Stimulated activated CD4-positive, alpha-beta T cell treated with anti-CD3 and anti-CD28 coated beads, Interleukin-1b, Interleukin-23, amount 100 ng/mL, for 4 hours (primary cell): ENCODE results near the gene EXOC4.
A peak's percentile ranks its signal among the peaks of the same experiment; 100 is the strongest.
"Not testable (repeated sequence)": the region's sequence is repeated elsewhere in the genome, so short reads cannot be mapped to it uniquely, and the experiment has no call there.

Experiments used
- DNase-seq, 2 donors: peaks; one replicate each; pipeline ENCODE4 v3.0.0-alpha.2; 2020; ENCODE audit warnings: low read depth in 2 of 2

The EXOC4 gene

DNA sequence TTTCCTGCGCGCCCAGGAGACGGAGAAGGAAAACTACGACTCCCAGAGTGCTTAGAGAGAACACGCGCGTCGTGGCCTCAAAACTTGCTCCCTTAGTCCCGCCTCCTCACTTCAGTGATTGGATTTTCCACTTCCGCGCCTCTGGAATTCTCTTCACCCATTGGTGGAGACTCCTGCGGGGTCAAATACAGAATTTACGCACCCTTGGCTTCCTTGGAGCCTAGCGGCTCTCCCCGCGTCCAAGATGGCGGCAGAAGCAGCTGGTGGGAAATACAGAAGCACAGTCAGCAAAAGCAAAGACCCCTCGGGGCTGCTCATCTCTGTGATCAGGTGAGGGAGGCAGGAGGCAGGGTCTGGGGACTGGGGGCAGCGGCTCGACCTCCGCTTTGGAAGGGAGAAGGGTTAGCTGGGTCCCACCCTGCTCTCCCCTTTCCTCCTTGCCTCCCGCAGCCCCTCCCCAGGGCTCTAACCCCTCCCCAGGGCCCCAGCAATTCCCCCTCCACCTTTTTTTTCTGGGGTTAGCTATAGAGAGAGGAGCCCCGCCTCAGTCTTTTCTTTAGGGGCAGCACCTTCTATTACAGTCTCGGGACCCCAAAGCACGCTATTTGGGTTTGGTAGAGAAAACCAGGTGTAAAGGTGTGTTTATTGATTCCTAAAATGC is at the start of gene EXOC4:
Gene EXOC4, plus strand, starts transcription at position 221 of the 661 bp plus-strand sequence.
- DNase-seq = peak; percentile 62 to 87

DNA sequence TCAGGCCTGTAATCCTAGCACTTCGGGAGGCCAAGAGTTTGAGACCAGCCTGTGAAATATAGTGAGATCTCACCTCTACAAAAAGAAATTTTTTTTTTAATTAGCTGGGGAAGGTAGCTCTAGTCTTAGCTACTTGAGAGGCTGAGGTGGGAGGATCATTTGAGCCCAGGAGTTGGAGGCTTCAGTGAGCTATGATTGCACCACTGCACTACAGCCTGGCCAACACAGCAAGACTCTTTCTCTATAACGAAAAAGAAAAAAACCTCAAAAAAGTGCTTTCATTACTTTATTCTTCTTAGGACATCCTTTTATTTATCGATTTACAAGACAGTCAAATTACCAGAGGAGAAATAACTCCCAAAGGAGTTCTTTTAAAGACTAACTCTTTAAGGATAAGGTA is 49.4 kb upstream of the EXOC4 start:
- DNase-seq = no peak

DNA sequence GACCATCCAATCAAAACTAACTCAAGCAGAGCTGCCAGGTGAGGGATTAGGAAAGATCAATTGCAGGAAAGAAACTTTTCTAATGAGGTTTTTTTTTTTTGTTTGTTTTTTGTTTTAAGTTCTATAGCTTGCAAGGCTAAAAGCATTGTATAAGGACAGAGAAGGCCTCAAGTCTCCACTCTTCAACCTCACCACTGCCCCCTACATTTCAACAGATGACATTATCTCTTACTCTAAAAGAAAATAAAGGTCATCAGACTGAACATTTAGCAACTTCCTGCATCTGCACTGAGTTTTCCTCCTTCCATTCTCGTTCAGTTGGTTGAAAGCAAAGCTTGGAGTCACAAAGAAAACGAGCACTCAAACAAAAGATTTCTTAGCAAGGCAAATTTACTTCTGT is 45.2 kb upstream of the EXOC4 start:
- DNase-seq = no peak

GRCh38 chr7:133210817-133211216 is 42.1 kb upstream of the EXOC4 start:
- not testable (repeated sequence) for DNase-seq

DNA sequence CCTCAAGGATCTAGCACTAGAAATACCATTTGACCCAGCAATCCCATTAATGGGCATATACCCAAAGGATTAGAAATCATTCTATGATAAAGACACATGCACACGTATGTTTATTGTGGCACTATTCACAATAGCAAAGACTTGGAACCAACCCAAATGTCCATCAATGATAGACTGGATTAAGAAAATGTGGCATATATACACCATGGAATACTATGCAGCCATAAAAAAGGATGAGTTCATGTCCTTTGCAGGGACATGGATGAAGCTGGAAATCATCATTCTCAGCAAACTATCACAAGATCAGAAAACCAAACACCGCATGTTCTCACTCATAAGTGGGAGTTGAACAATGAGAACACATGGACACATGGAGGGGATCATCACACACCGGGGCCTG is 39.1 kb upstream of the EXOC4 start:
- not testable (repeated sequence) for DNase-seq

GRCh38 chr7:133217773-133218172 is 35.1 kb upstream of the EXOC4 start:
- DNase-seq = no peak

DNA sequence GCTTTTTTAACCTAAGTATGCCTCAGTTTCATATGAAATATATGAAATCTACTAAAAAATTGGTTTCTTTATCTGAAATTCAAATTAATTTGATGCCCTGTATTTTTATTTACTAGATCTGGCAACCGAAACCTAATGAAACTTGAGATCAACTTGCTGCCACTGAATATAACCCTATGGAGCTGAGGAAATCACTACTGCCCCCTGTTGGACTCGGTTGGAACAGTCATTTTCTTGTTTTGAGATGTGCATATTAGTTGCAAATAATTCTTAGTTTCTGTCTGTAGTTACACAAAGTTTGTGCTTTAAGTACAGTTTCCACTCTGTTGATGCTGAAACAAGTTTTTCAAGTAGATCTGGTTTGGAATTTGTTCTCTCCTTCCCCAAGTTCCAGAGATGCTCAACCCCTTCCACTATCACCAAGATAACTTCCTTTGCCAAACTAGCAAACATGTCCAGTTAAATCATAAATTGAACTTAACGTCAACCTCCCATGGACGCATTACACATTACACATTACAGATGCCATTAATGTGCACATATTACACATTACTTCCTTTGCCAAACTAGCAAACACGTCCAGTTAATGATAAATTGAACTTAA is 22.2 kb upstream of the EXOC4 start:
- peak in 1 of 2 donors; percentile 32 for DNase-seq

DNA sequence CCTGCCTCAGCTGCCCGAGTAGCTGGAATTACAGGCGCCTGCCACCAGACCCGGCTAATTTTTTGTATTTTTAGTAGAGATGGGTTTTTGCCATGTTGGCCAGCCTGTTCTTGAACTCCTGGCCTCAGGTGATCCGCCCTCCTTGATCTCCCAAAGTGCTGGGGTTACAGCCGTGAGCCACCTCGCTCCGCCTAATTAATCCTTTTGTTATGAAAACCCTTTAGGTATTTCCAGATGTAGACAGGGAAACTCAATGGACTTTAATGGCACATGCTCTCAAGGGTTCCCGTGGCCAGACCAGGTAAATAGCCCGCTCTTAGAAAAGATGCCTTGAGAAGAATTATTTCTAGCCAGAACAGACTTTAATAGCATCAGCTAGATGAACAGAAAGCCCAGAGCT is 19.7 kb upstream of the EXOC4 start:
- DNase-seq = no peak

DNA sequence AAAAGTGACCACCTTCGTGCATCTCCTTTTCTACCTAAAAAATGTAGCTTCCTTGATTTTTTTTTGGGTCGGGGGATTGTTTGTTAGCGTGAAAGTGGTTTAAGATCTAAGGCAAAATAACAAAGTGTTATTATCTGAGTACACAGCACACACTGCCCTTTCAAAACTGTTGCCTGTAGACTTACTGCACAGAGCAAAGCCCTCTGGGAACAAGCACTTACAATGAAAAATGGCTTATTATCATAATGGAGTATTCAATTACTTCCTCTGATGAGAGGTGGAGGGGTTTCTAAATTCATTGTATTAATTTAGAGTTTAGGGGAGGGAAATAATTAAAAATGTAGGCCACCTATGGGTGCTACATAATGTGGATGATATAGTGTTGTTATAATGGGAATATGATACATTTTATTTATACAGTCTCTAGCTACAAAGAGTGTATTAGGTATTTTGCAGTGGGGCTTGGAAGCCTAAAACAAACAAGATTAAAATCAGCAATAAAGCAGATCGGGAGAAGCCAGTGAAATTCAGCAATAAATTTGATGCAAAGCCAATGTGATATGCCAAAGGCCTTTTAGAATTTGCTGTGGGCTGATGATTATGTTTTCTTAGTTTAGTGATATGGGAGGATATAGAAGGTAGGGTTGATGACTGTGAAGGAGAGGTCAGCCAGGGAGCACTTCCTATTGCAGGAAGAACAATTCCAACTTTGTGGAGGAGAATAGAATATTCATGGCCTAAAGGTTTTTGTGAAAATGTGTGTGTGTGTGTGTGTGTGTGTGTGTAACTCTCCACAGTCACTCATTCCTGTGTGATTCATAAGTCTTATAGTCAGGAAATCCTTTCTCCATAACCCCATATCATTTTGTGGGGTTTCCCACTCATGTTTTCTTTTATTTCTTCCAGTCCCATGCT is 17.7 kb upstream of the EXOC4 start:
- DNase-seq = no peak

- DNase-seq = no peak
These were observed 15.3 kb upstream of the EXOC4 start for GRCh38 chr7:133237545-133237944.

DNA sequence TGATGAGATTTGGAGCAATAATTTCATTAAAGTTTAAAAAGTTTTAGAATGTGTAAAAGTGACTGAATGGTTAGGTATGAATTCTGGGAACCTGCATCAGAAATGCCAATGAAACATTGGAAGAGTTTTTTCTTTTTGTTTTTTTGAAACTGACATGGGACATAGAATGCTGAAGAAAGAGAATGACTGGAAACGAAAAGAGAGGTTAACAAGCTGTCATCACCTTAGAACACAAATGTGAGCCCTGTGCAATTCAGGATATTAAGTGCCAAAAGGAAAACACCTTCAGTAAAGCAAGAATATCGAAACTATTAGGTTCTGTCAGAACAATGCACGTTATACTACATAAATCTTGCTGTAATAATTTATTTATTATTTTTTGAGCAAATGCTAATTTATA is 12.6 kb upstream of the EXOC4 start:
- DNase-seq = no peak

GRCh38 chr7:133246558-133246957 is 6.3 kb upstream of the EXOC4 start:
- DNase-seq = no peak

- no peak for DNase-seq
These were observed 4.0 kb upstream of the EXOC4 start for GRCh38 chr7:133248901-133249300.

- no peak for DNase-seq
These were observed 396 bp upstream of the EXOC4 start for GRCh38 chr7:133252506-133252857.

DNA sequence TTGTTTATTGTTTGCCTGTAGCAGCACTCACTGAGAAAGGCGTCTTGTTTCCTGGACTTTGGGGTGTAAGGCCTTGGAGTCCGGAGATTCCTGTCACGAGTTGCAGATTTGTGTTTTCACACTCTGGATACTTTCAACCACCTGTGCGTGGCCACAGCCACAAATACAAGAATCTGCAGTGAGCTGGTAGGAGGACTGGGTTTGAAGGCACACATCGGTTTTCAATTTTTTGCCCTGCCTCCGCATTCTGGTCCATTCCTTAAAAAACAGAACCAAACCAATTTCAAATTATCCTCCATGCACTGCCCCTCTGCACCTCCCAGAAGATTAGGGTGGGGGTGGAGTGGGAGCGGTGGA is 619 bp downstream of the EXOC4 start:
- DNase-seq = no peak

- DNase-seq = no peak
These were observed 2.6 kb downstream of the EXOC4 start for GRCh38 chr7:133255486-133255885.

GRCh38 chr7:133258174-133258573 is 5.3 kb downstream of the EXOC4 start:
- no peak for DNase-seq

DNA sequence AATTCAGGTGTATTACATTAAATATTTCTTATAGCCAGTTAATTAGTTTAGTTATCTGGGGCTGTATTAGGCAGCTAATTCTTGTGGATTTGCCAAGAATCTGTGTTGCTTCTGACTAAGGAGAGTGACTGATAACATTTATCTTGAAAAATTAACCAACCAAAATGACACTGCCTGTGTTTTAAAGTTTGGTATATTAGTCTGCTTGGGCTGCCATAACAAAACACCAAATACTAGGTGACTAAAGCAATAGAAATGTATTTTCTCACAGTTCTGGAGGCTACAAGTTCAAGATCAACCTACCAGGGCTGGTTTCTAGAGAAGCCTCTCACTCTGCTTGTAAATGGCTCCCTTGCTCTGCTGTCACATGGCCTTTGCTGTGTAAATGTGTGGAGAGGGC is 12.9 kb downstream of the EXOC4 start:
- DNase-seq = no peak

DNA sequence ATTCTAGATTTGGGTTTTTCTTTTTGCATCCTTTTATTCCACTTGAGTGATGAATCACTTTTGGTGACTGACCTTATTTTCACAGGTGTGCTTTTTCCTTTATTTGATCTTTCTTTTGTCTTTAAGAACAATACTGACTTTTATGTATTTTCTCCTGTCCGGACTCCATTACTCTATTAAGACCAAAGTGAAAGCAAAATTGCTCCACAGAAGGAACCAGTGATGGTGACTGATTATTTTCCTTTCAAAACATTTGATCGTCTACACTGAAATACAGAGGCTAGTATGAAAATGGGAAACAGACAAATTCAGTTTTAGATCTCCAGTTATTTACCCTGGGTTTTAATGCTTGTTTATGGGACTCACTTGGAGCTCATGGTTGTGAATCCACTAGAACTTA is 15.5 kb downstream of the EXOC4 start:
- DNase-seq = no peak

DNA sequence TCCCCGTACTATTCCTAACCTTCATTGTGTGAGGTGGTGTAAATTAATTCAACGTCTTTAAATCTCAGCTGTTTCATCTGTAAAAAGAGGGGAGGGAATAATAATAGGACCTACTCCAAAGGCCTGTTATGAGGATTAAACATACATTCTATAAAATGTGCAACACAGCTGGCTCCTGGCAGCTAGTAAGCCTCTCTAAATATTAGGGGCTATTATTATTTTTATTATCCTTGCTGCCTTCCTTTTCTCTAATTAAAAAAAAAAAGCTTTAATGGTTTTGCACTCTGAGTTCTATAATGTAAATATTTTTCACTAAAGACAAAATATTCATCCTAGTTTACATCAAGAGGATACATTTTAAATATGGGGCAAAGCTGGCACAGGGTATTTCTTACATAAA is 19.5 kb downstream of the EXOC4 start:
- DNase-seq = no peak

DNA sequence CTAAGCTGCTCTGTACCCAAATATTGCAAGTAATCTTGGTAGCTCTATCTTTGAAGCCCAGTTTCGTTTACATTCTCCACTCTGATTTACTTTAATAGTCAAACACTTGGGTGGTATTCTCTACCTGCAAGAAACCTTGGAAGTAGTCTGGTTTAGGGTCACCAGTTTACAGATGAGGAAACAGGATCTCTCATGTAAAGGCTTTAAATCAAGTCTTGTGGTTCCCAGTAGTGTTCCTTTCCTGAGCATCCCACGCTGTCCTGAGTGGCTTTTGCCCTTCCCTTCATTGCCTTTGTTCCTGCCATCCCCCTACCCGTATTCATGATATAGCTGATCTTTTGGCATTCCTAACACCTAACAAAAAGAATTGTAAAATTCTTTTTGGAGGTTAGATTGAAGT is 20.3 kb downstream of the EXOC4 start:
- DNase-seq = no peak

- no peak for DNase-seq
These were observed 21.4 kb downstream of the EXOC4 start for GRCh38 chr7:133274265-133274664.

- DNase-seq = no peak
These were observed 22.1 kb downstream of the EXOC4 start for GRCh38 chr7:133275008-133275407.
